Adrenal gland (tissue), 5 donors: ENCODE data around the gene SUPT6H.

ENCODE experiments used
- POLR2A ChIP-seq, 2 donors: fragments of 450-650 bp; IDR thresholded peaks; one replicate each; pipeline ENCODE4 v1.6.1; 2017; ENCODE audit warnings: antibody characterized with exemption in 2 of 2, mild to moderate bottlenecking in 2 of 2, moderate library complexity in 1 of 2
- TF ChIP-seq, protein P1 (sequence below), 6 experiments: fragments of 450-650 bp in 4 of 6; fragments of 200-600 bp in 2 of 6; sonication (generic) in 1 of 6; IDR thresholded peaks; 1 replicate in 5 of 6; 2 replicates in 1 of 6; pipeline versions ENCODE4 v1.5.1 to v1.8.0; 2016 to 2021; ENCODE audit warnings: antibody characterized with exemption in 6 of 6, mild to moderate bottlenecking in 2 of 6, moderate library complexity in 1 of 6
- donor health status: DM: no; HTN: no; CAD: no.

DNA sequence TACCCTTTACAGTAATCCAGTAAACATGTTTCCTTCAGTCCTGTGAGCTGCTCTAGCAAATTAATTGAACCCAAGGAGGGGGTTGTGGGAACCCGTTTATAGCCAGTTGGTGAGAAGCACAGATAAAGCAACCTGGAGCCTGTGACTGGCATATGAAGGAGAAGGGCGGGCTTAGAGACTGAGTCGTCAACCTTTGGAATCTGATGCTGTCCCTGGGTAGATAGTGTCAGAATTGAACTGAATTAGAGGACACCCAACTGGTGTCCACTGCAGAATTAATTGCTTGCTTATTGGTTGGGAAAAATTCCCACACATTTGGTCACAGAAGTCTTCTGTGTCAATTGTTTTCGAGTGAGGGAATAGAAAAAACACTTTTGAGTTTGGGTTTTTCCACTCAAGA lies 35.2 kb upstream of the SUPT6H start:
- TF ChIP-seq, protein P1, sequence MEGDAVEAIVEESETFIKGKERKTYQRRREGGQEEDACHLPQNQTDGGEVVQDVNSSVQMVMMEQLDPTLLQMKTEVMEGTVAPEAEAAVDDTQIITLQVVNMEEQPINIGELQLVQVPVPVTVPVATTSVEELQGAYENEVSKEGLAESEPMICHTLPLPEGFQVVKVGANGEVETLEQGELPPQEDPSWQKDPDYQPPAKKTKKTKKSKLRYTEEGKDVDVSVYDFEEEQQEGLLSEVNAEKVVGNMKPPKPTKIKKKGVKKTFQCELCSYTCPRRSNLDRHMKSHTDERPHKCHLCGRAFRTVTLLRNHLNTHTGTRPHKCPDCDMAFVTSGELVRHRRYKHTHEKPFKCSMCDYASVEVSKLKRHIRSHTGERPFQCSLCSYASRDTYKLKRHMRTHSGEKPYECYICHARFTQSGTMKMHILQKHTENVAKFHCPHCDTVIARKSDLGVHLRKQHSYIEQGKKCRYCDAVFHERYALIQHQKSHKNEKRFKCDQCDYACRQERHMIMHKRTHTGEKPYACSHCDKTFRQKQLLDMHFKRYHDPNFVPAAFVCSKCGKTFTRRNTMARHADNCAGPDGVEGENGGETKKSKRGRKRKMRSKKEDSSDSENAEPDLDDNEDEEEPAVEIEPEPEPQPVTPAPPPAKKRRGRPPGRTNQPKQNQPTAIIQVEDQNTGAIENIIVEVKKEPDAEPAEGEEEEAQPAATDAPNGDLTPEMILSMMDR (IDR thresholded peaks at IDR 0.05) = no peak
- TF ChIP-seq POLR2A (IDR thresholded peaks at IDR 0.05) = no peak
